Transverse colon (tissue), 3 donors: ENCODE results near the gene SNED1.

Source experiments
- CTCF ChIP-seq, 5 experiments: fragments of 200-600 bp in 3 of 5; fragments of 450-650 bp in 2 of 5; sonication (generic) in 3 of 5; IDR thresholded peaks; 1 replicate in 2 of 5; 2 replicates in 3 of 5; pipeline ENCODE4 v1.5.1; 2016 to 2017; ENCODE audit warnings: antibody characterized with exemption in 5 of 5, inconsistent platforms in 3 of 5, mild to moderate bottlenecking in 2 of 5, moderate library complexity in 1 of 5
- POLR2A ChIP-seq: fragments of 450-650 bp; IDR thresholded peaks from one replicate; pipeline ENCODE4 v1.6.1; 2016; ENCODE audit warnings: antibody characterized with exemption, mild to moderate bottlenecking, moderate library complexity

- TF ChIP-seq CTCF (IDR thresholded peaks at IDR 0.05) (no peak), POLR2A (no peak)
Measured at GRCh38 chr2:241034490-241035141, 36.2 kb downstream of the SNED1 start.
